HEK293 (cell line): ENCODE data around the gene AKNA.

Experiments used
- CTCF ChIP-seq: fragments of 450-650 bp; formaldehyde crosslinking; IDR thresholded peaks from 2 replicates; pipeline ENCODE4 v1.5.1; 2016; ENCODE audit warnings: missing biosample characterization, missing genetic modification characterization
- GLI4 ChIP-seq: fragments of 450-650 bp; formaldehyde crosslinking; IDR thresholded peaks from 2 replicates; pipeline ENCODE4 v1.5.1; 2016; ENCODE audit warnings: missing biosample characterization, missing genetic modification characterization
- ZEB2 ChIP-seq: fragments of 450-650 bp; formaldehyde crosslinking; IDR thresholded peaks from 2 replicates; pipeline ENCODE4 v1.5.1; 2016; ENCODE audit warnings: missing biosample characterization, missing genetic modification characterization
- ZNF274 ChIP-seq, 2 experiments: fragments of 200-500 bp in 1 of 2; fragments of 450-650 bp in 1 of 2; sonication (Bioruptor generic) in 1 of 2; formaldehyde crosslinking in 1 of 2; IDR thresholded peaks; 2 replicates each; pipeline versions ENCODE4 v1.5.1 to v1.6.1; 2014 to 2016; ENCODE audit warnings: borderline replicate concordance in 1 of 2, inconsistent platforms in 1 of 2, low read length in 1 of 2, missing biosample characterization in 1 of 2, missing genetic modification characterization in 1 of 2

- TF ChIP-seq CTCF (tag by site-specific recombination) (no peak), ZEB2 (tag by site-specific recombination) (no peak), GLI4 (no peak), ZNF274 (IDR thresholded peaks at IDR 0.05; ENCODE audit: low read length) (no peak), ZNF274 (tag by site-specific recombination; IDR thresholded peaks at IDR 0.05; ENCODE audit: borderline replicate concordance) (no peak)
Observed at GRCh38 chr9:114394523-114395333, 6.9 kb upstream of the AKNA start.
